B cell (primary cell): ENCODE results near the gene KCNH3. TPM values are rescaled to one million over a fixed set of nuclear protein-coding genes. Genes with fewer than 3 reads are reported as not detected.

Experiments
- ATAC-seq: fragments of 200-7000 bp; cut with Tn5 transposase; one replicate; pipeline ENCODE4 v1.10.0; 2021; ENCODE audit warnings: low read depth, mild to moderate bottlenecking, moderate number of reproducible peaks, moderate library complexity
- CTCF ChIA-PET: fragments of 350-600 bp; sonication (Branson Sonifier 250); formaldehyde crosslinking; loops from one replicate; lab custom pipeline; 2021; ENCODE audit warnings: antibody characterized with exemption, inconsistent platforms; lab: Charles Lee
- POLR2A ChIA-PET: fragments of 350-600 bp; sonication (Branson Sonifier 250); formaldehyde crosslinking; loops from one replicate; lab custom pipeline; 2021; ENCODE audit warnings: antibody characterized with exemption; lab: Charles Lee
- DNase-seq: peaks from one replicate; pipeline ENCODE4 v3.0.0; 2013
- H2AFZ ChIP-seq: 2 replicates; pipeline ENCODE4 v1.6.1; 2012; ENCODE audit warnings: mild to moderate bottlenecking, low read depth, low read length; ENCODE audit not compliant: insufficient read depth, poor library complexity, severe bottlenecking
- H3K27ac ChIP-seq, 2 donors: 1 replicate in 1 of 2; 2 replicates in 1 of 2; pipeline ENCODE4 v1.5.1; 2012 to 2013; ENCODE audit warnings: low read length in 2 of 2, mild to moderate bottlenecking in 2 of 2, moderate library complexity in 1 of 2
- H3K27me3 ChIP-seq, 4 experiments: fragments of 200-600 bp in 1 of 4; sonication (generic) in 1 of 4; replicated peaks in 1 of 4; 1 replicate in 2 of 4; 2 replicates in 2 of 4; pipeline versions ENCODE4 v1.6.1 to v1.7.0; 2013 to 2016; ENCODE audit warnings: low read length in 3 of 4, mild to moderate bottlenecking in 2 of 4, mixed read lengths in 1 of 4, moderate library complexity in 1 of 4; ENCODE audit not compliant: insufficient read depth in 4 of 4, control insufficient read depth in 3 of 4; ENCODE audit errors: control extremely low read depth in 1 of 4
- H3K36me3 ChIP-seq, 2 experiments: replicated peaks in 1 of 2; 1 replicate in 1 of 2; 2 replicates in 1 of 2; pipeline versions ENCODE4 v1.6.1 to v1.7.1; 2013; ENCODE audit warnings: low read length in 1 of 2; ENCODE audit not compliant: insufficient read depth in 2 of 2, control insufficient read depth in 1 of 2; ENCODE audit errors: control extremely low read depth in 1 of 2, extremely low read depth in 1 of 2
- H3K4me1 ChIP-seq, 2 donors: fragments of 200-600 bp in 1 of 2; sonication (generic) in 1 of 2; 1 replicate in 1 of 2; 2 replicates in 1 of 2; pipeline versions ENCODE4 v1.5.1 to v1.6.1; 2013 to 2017; ENCODE audit warnings: low read length in 2 of 2; ENCODE audit not compliant: control insufficient read depth in 2 of 2, insufficient read depth in 2 of 2
- H3K4me2 ChIP-seq: replicated peaks from 2 replicates; pipeline ENCODE3; 2012; ENCODE audit warnings: mild to moderate bottlenecking, low read depth, low read length; ENCODE audit not compliant: poor library complexity, severe bottlenecking
- H3K4me3 ChIP-seq, 5 experiments: fragments of 200-600 bp in 1 of 5; sonication (generic) in 1 of 5; 1 replicate in 3 of 5; 2 replicates in 2 of 5; pipeline versions ENCODE4 v1.5.1 to v1.7.0; 2011 to 2016; ENCODE audit warnings: low read length in 4 of 5, mild to moderate bottlenecking in 4 of 5, low read depth in 2 of 5, control low read depth in 1 of 5, moderate library complexity in 1 of 5; ENCODE audit not compliant: insufficient read depth in 1 of 5; ENCODE audit errors: control extremely low read depth in 1 of 5, extremely low read depth in 1 of 5
- H3K79me2 ChIP-seq: fragments of 200-600 bp; sonication (generic); one replicate; pipeline ENCODE4 v1.6.0; 2016; ENCODE audit warnings: low read length; ENCODE audit not compliant: control insufficient read depth, insufficient read depth
- H3K9ac ChIP-seq: fragments of 200-600 bp; sonication (generic); 2 replicates; pipeline ENCODE4 v1.6.1; 2017; ENCODE audit warnings: mild to moderate bottlenecking, low read length, moderate library complexity
- H3K9me3 ChIP-seq, 3 donors: one replicate each; pipeline versions ENCODE4 v1.6.1 to v1.7.1; 2013; ENCODE audit warnings: low read length in 2 of 3; ENCODE audit not compliant: control insufficient read depth in 2 of 3, insufficient read depth in 1 of 3; ENCODE audit errors: control extremely low read depth in 1 of 3
- H4K20me1 ChIP-seq: 2 replicates; pipeline ENCODE4 v1.6.0; 2012; ENCODE audit warnings: mild to moderate bottlenecking, low read length; ENCODE audit not compliant: insufficient read depth, control insufficient read depth, poor library complexity, severe bottlenecking
- H3K27ac Mint-ChIP-seq: one replicate; pipeline ENCODE4 v1.8.0; 2021; ENCODE audit warnings: mixed read lengths
- H3K27me3 Mint-ChIP-seq: one replicate; pipeline ENCODE4 v1.8.0; 2021; ENCODE audit warnings: mixed read lengths
- H3K4me1 Mint-ChIP-seq: one replicate; pipeline ENCODE4 v1.8.0; 2021; ENCODE audit warnings: mixed read lengths
- H3K4me3 Mint-ChIP-seq: one replicate; pipeline ENCODE4 v1.8.0; 2021; ENCODE audit warnings: mixed read lengths
- H3K9me3 Mint-ChIP-seq: one replicate; pipeline ENCODE4 v1.8.0; 2022; ENCODE audit warnings: mixed read lengths; ENCODE audit not compliant: insufficient read depth
- CTCF ChIP-seq: fragments of 200-600 bp; IDR thresholded peaks from one replicate; pipeline ENCODE4 v1.8.0; 2022; ENCODE audit warnings: antibody characterized with exemption, mild to moderate bottlenecking
- EZH2 ChIP-seq: IDR thresholded peaks from 2 replicates; pipeline ENCODE4 v1.6.1; 2012; ENCODE audit warnings: borderline replicate concordance, low read depth, mild to moderate bottlenecking, moderate library complexity, low read length; ENCODE audit not compliant: insufficient read depth, poor library complexity, severe bottlenecking
- WGBS: methylation state at CpG from one replicate; pipeline ENCODE4 v1.1.5; 2013; ENCODE audit warnings: missing lambda C conversion rate; ENCODE audit not compliant: insufficient coverage; 5-methylcytosine and 5-hydroxymethylcytosine counted together
- intact Hi-C: fragments of 100-400 bp; cut with micrococcal nuclease; formaldehyde crosslinking; loops from one replicate; pipeline ENCODE4 v1.10.0; 2022
- polyA plus RNA-seq: library from polyadenylated mRNA; depleted of rRNA; stranded (reverse); fragments of >200 nt; gene quantifications from 2 replicates; pipeline ENCODE4 v1.2.3, GENCODE V29; 2012
- total RNA-seq, 2 donors: library from RNA; stranded (reverse); fragments of 120-200 nt in 1 of 2; gene quantifications; 1 replicate in 1 of 2; 2 replicates in 1 of 2; pipeline versions ENCODE4 v1.2.3 to v1.2.4, GENCODE V29; 2013 to 2022

Gene KCNH3
- total and polyA plus RNA-seq, 2 donors (not counting 1 experiment from before 2014, with no cell fraction given), result 0.49 to 0.54 TPM

- no peak for DNase-seq
- Histone ChIP-seq H3K27me3 (no peaks in the 10 kb centered on the region), H2AFZ (no peak overlapping the region), H3K36me3 (no peaks in the 10 kb centered on the region), H3K27ac (no peak overlapping the region), H3K9me3 (no peaks in the 10 kb centered on the region), H3K4me2 (no peak overlapping the region), H4K20me1 (no peaks in the 10 kb centered on the region), H3K4me3 (no peak overlapping the region), H3K79me2 (no peaks in the 10 kb centered on the region), H3K9ac (no peak overlapping the region), H3K4me1 (no peaks in the 10 kb centered on the region)
- ATAC-seq, result no peak
- CTCF ChIA-PET, result no interaction called here
- intact Hi-C loops, result no loop called here
- WGBS, result 100% methylated on average over 8 of the region's 8 CpGs
- POLR2A ChIA-PET, result no interaction called here
- H3K27me3 Mint-ChIP-seq, result no peaks in the 10 kb centered on the region
- no peak overlapping the region for H3K27ac Mint-ChIP-seq
- peaks cover 3% of the 10 kb centered on the region for H3K4me1 Mint-ChIP-seq
- no peak overlapping the region for H3K4me3 Mint-ChIP-seq
- TF ChIP-seq EZH2 (no peak), CTCF (no peak)
- no peaks in the 10 kb centered on the region for H3K9me3 Mint-ChIP-seq
These were observed 61.1 kb downstream of the KCNH3 start for GRCh38 chr12:49599961-49600360.

- no peak overlapping the region for H3K4me2 ChIP-seq
- no peaks in the 10 kb centered on the region for H4K20me1 ChIP-seq
- CTCF ChIA-PET, result interaction anchor here (0.6 kb wide), 1 partner anchor 266 kb away, joined by 4 read pairs; no protein-coding TSS in a partner anchor
- ATAC-seq (no peak), DNase-seq (no peak)
- no peaks in the 10 kb centered on the region for H3K36me3 ChIP-seq
- intact Hi-C loops, result no loop called here
- H3K4me3 ChIP-seq, result no peak overlapping the region
- TF ChIP-seq CTCF, result no peak
- no peak for TF ChIP-seq EZH2
- no peaks in the 10 kb centered on the region for H3K27me3 ChIP-seq
- H3K4me1 ChIP-seq, result no peaks in the 10 kb centered on the region
- 80% methylated on average over 1 of the region's 1 CpG for WGBS
- H3K9me3 ChIP-seq, result no peaks in the 10 kb centered on the region
- Mint-ChIP-seq H3K27ac (no peak overlapping the region), H3K9me3 (no peaks in the 10 kb centered on the region), H3K27me3 (peaks cover 4% of the 10 kb centered on the region), H3K4me1 (no peaks in the 10 kb centered on the region), H3K4me3 (no peak overlapping the region)
- no peak overlapping the region for H3K27ac ChIP-seq
- H2AFZ ChIP-seq, result no peak overlapping the region
- H3K79me2 ChIP-seq, result no peaks in the 10 kb centered on the region
- POLR2A ChIA-PET, result interaction anchor here (0.5 kb wide), 1 partner anchor 266 kb away, joined by 3 read pairs; no protein-coding TSS in a partner anchor
- no peak overlapping the region for H3K9ac ChIP-seq
These were observed 64.9 kb downstream of the KCNH3 start for GRCh38 chr12:49603721-49604120.
